Measurements from ENCODE around the gene ZNF322. TPM values are rescaled to one million over a fixed set of nuclear protein-coding genes. Genes with fewer than 3 reads are reported as not detected.

The ZNF322 gene
- polyA plus RNA-seq, 3 donors: 3.8 to 7.2 (median 4.3) TPM

DNA sequence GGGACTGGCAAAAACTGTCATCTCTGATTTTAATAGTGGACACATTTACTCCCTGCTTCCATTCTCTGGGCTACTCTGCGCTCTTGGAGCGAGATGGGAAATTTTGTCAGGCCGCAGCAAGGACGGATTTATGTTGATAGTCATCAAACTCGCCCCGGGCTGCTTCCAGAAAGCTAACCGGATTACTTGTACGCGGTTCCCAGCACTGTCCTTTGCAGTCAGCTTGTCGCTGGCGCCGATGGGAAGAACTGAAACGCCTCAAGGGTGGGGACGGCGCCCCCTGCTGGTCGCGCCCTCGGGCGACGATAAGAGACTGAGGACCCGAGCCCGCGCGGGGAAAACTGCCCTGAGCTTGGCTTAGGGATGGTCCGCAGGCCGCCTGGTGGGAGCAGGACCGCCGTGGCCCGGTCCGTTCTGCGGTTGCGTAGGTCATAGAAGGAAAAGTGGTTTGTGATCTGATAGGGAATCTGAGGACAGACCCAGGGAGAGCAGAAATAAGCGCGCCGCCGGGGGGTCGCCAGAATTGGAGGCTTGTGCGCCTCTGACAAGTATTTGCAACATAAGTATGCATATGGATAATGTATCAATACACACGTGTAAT, 63.8 kb downstream of the ZNF322 start:
- no peak overlapping the region for H3K27ac ChIP-seq (ENCODE audit: low read depth, low read length)
- WGBS, 3 donors: 0 to 1% (median 1%) methylated on average over 39 of the region's 39 CpGs

DNA sequence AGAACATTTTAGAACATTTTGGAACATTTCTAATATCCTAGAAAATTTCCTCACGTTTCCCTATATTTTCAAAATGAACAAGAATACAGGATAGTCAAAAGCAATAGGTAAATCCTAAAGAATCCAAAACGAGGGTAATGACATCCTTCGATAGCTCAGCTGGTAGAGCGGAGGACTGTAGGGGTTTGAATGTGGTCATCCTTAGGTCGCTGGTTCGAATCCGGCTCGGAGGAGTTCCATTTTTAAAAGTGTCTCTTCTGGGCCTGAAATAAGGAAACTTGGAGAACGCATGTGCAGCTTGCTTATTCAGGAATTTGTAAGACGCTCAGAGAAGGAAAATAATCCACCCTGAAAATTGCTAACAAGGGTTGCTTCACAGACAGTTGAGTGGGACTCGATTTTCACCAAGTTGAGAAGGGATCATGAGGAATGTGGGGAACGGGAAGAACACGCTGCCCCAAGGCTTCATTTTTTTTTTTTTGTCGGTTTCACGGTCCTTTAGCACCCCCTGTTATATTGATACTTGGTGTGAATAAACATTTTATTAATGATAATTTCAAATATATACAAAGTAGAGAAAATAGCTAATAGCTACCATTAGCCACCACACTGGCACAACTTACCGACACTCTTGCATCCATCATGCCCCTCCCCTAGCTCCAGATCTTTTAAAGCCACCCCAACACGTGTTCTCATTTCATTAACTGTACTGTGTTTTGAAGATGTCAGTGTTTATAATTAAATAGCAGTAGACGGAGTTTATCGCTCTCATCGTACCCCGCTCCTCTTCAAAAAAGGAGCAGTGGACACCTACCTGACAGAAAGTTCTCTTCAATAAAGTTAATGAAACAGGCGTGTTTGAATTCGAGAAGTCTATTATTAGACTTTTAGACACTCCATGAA, 64.6 kb downstream of the ZNF322 start:
- H3K27ac ChIP-seq (ENCODE audit: low read depth, low read length): no peak overlapping the region
- WGBS, 3 donors: 23 to 26% (median 25%) methylated on average over 23 of the region's 23 CpGs

GRCh38 chr6:26594131-26594498, 65.4 kb downstream of the ZNF322 start:
- 24 to 37% (median 34%) methylated on average over 6 of the region's 6 CpGs for WGBS, 3 donors
- H3K27ac ChIP-seq (ENCODE audit: low read depth, low read length): no peak overlapping the region

GRCh38 chr6:26593278-26594130, 66.0 kb downstream of the ZNF322 start:
- H3K27ac ChIP-seq (ENCODE audit: low read depth, low read length): no peak overlapping the region
- WGBS, 3 donors: 32 to 47% (median 33%) methylated on average over 20 of the region's 20 CpGs

- 47 to 52% (median 49%) methylated on average over 4 of the region's 4 CpGs for WGBS, 3 donors
Observed at GRCh38 chr6:26592649-26593048, 66.9 kb downstream of the ZNF322 start.

DNA sequence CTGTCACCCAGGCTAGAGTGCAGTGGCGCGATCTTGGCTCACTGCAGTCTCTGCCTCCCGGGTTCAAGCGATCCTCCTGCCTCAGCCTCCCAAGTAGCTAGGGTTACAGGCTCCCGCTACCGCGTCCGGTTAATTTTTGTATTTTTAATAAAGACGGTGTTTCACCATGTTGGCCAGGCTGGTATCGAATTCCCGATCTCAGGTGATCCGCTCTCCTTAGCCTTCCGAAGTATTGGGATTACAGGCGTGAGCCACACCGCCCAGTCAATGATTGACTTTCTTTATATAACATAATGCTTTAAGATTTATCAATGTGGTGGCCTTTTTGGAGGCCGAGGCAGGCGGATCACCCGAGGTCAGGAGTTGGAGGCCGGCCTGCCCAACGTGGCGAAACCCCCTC, 70.6 kb downstream of the ZNF322 start:
- H3K27ac ChIP-seq (ENCODE audit: low read depth, low read length): no peak overlapping the region
- 85 to 96% (median 94%) methylated on average over 21 of the region's 21 CpGs for WGBS, 3 donors

More at GRCh38 chr6:26592649-26593048, 66.9 kb downstream of the ZNF322 start:
- no peak overlapping the region for H3K27ac ChIP-seq (ENCODE audit: low read depth, low read length)

Other genes starting within 250 kb of the ZNF322 start
- gene BTN3A3, start 219.2 kb downstream of the ZNF322 start, polyA plus RNA-seq: 10 to 100 TPM in 2 of 3 donors, 1 to 10 TPM in 1; 7.2 to 13.2 (median 10.1) TPM
- gene BTN2A1, start 201.8 kb downstream of the ZNF322 start, polyA plus RNA-seq: 10 to 100 TPM in 1 of 3 donors, 1 to 10 TPM in 2; 7.9 to 13.3 (median 9.8) TPM
- gene BTN1A1, start 159.4 kb downstream of the ZNF322 start, polyA plus RNA-seq: not detected
- 10 to 100 TPM; 21.4 to 49.5 (median 38.5) TPM for gene HMGN4, start 121.4 kb downstream of the ZNF322 start, polyA plus RNA-seq
- gene ABT1, start 62.8 kb downstream of the ZNF322 start, polyA plus RNA-seq: 10 to 100 TPM in 2 of 3 donors, 1 to 10 TPM in 1; 8.1 to 16.3 (median 11.8) TPM

Data from adipose tissue (tissue), 3 donors.